Fibroblast of peridontal ligament (primary cell): ENCODE results near the gene PHF13.

Experiments used
- DNase-seq: peaks from one replicate; pipeline ENCODE4 v3.0.0-alpha.2; 2010; ENCODE audit errors: extremely low read depth

The PHF13 gene

DNA sequence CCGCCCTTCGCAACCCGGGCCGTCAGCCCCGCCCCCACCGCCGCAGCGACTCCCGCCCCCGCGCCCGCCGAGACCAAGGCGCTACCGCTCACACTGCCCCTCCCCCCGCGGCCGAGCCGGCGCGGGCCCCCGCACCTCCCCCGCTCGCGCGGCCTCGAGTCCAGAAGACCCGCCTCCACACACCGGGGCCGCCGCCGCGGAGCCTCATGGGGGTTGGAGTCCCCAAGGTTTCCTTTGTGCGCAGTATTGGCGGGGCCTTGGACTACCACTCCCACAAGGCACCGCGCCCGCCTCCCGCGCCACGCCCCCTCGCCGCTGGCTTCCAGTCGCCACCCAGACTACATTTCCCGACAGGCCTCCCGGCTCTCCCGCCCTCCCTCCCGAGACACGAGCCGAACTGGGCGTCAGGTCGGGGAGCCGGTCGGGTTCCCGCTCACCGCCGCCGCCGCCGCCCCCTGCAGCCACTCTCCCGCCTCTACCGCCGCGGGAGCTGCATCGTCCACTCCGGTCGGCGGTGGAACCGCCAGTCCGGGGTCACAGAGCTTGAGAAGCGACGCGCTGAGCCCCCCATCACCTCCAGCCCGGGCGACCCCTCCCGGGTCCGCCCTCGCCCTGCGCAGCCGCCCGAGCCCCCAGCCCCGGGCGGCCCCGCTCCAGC is at the start of gene PHF13:
PHF13 (plus strand) TSS at position 371 of the 658 bp plus-strand sequence. CDS start 336 bp downstream, outside the sequence.
- DNase-seq, result peak; percentile 98

GRCh38 chr1:6569033-6569432 is 44.5 kb upstream of the PHF13 start:
- DNase-seq, result no peak

GRCh38 chr1:6570100-6570499 is 43.4 kb upstream of the PHF13 start:
- DNase-seq, result no peak

- no peak for DNase-seq
Measured at GRCh38 chr1:6570987-6571386, 42.5 kb upstream of the PHF13 start.

GRCh38 chr1:6572653-6573383 is 40.7 kb upstream of the PHF13 start:
- no peak for DNase-seq

DNA sequence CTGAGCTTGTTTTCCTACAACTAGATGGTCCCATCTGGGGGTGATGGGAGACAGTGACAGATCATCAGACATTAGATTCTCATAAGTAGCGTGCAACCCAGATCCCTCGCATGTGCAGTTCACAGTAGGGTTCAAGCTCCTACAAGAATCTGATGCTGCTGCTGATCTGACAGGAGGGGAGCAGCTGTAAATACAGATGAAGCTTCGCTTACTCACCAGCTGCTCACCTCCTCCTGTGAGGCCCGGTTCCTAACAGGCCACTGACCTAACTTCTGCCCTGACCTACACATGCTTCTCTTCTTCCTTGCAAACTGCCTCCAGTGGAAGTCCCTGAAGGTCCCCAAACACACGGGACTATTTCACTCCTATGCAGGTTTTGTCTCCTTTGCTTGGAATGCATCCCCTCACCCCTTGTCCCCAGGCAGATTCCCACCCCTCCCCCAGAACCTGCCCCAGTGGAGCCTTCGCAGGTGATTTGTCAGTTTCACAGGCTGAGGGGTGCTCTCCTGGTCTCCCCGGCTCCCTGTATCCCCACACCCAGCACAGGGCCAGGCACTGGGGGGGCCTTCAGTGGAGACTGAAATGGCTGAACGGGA is 39.4 kb upstream of the PHF13 start:
- DNase-seq, result no peak

DNA sequence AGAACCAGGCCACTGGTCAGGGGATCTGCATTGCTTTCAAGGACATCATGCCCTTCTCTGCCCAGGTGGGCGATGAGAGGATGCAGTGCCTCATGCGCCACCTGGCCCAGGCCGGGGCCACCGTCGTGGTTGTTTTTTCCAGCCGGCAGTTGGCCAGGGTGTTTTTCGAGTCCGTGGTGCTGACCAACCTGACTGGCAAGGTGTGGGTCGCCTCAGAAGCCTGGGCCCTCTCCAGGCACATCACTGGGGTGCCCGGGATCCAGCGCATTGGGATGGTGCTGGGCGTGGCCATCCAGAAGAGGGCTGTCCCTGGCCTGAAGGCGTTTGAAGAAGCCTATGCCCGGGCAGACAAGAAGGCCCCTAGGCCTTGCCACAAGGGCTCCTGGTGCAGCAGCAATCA is 38.7 kb upstream of the PHF13 start:
- DNase-seq, result no peak

DNA sequence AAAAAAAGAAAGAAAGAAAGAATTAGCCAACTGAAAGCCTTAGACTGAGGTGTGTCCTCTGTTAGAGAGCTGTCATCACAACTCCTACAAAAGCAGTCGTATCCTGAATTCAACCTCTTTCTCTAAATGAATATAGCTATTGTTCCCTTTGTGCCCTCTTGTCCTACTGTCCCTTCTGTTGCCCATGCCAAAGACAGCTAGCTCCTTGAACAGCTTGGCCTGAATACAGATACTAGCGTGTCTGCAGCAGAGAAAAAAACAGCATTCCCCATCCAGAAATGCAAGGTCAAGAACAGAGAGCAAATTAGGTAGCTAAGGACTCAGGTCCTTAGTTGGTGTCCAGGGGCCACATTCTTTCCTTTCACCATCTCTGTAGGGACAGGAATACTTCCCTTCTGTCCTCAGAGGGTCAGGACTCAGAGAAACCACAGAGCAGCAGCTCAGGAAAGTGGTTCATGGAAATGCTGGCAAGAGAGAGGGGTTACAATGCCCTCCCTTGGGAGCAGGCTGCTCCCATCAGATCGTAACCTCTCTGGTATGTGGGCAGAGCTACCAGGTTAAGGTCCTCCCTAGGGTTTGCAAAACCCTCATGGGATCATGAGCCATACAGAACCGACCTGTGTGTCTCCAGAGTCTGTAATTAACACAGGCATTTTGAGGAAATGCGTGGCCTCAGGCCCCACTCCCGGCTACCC is 35.6 kb upstream of the PHF13 start:
- DNase-seq, result no peak

DNA sequence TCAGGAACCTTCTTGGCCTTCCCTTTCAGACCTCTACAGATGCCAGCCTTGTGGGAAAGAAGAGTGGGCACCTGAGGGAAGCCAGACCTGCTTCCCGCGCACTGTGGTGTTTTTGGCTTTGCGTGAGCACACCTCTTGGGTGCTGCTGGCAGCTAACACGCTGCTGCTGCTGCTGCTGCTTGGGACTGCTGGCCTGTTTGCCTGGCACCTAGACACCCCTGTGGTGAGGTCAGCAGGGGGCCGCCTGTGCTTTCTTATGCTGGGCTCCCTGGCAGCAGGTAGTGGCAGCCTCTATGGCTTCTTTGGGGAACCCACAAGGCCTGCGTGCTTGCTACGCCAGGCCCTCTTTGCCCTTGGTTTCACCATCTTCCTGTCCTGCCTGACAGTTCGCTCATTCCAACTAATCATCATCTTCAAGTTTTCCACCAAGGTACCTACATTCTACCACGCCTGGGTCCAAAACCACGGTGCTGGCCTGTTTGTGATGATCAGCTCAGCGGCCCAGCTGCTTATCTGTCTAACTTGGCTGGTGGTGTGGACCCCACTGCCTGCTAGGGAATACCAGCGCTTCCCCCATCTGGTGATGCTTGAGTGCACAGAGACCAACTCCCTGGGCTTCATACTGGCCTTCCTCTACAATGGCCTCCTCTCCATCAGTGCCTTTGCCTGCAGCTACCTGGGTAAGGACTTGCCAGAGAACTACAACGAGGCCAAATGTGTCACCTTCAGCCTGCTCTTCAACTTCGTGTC is 34.7 kb upstream of the PHF13 start:
- no peak for DNase-seq

- DNase-seq, result peak; percentile 94
Measured at GRCh38 chr1:6579374-6580118, 34.0 kb upstream of the PHF13 start, which contains the start of gene ZBTB48. Gene ZBTB48 (plus strand): TSS chr1:6579994. CDS start chr1:6580610, 616 bp downstream.

DNA sequence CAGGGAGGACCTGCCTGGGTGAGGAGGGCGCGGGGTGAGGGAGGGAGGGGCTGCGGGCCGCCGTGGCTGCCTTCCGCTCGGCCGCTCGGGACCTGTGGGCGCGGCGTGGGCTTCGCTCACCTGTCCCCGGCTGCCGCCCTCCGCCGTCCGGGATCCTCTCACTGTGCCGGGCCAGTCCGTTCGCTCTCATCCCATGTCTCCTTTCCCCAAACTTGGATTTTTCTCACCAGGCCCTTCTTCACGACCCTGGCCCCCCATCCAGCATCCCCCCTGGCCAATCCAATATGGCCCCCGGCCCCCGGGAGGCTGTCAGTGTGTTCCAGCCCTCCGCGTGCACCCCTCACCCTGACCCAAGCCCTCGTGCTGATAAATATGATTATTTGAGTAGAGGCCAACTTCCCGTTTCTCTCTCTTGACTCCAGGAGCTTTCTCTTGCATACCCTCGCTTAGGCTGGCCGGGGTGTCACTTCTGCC is 33.4 kb upstream of the PHF13 start:
- no peak for DNase-seq

GRCh38 chr1:6580593-6581409 is 32.7 kb upstream of the PHF13 start:
- DNase-seq, result no peak

DNA sequence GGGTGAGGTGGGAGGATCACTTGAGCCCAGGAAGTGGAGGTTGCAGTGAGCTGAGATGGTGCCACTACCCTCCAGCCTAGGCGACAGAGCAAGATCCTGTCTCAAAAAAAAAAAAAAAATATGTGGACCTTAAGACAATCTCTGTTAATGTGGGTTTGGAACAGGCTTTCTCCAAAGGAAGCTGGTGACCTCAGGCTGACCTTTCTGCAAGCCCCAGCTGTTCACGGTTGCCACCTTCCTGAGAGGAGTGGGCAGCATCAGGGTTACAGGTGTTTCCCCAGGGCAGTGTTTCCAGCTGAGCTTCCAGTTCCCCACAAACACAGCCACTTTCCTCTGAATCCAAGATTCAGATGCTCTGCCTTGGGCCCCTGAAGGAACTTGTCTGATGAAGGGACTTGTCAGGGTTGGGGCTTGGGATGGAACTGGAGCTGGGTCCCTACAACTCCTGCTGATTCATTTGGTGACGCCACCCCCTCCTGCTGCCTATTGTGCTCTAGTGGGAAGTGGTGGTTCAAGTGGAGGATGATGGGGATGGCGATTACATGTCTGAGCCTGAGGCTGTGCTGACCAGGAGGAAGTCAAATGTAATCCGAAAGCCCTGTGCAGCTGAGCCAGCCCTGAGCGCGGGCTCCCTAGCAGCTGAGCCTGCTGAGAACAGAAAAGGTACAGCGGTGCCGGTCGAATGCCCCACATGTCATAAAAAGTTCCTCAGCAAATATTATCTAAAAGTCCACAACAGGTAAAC is 31.8 kb upstream of the PHF13 start:
- DNase-seq, result no peak

- no peak for DNase-seq
Measured at GRCh38 chr1:6582370-6582769, 31.2 kb upstream of the PHF13 start.

DNA sequence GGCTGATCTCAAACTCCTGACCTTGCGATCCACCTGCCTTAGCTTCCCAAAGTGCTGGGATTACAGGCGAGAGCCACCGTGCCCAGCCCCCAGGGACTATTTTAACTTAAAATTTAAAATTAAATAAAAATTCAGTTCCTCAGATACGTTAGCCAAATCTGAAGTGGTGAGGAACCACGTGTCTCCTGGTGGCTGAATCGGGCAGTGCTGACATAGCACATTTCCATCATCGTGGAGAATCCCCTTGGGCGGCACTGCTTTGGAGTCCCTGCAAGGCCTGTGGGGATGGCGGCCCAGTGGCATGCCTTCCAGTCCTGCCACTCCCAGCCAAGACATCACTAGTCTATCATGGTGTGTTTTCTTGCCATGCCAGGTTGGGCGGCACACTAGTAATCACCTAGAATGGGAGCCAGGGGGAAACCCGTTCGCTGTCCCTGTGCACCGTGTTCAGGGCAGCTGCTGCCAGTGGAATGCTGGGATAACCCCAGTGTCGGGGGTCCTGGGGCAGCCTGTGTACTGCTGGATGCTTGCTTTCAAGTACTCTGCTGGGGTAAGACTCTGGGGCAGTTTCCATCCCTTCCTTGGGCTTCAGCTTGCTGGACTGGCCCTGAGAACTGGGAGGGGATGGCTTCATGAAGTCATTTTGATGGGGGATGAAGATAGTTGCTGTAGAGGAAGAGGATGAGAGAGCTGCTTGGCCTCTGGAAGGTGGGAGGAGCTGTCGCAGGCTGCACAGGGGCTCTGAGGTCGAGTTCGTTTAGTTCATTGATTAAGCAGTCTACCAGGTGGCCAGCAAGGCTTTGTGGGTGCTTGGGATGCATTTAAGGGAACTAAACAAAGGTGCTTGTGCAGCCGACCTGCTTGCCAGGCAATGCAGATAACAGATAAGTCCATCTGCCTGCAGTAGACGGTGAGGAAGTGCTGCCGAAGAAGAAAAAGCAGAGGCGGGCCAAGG is 29.1 kb upstream of the PHF13 start:
- DNase-seq, result no peak

- DNase-seq, result no peak
Measured at GRCh38 chr1:6585081-6585722, 28.3 kb upstream of the PHF13 start.

GRCh38 chr1:6585841-6586240 is 27.7 kb upstream of the PHF13 start:
- DNase-seq, result no peak
